Testis (tissue), 3 donors: ENCODE results near the gene MRPL50. TPM values are rescaled to one million over a fixed set of nuclear protein-coding genes. Genes with fewer than 3 reads are reported as not detected.

Experiments
- DNase-seq: peaks from one replicate; pipeline ENCODE4 v3.0.0-alpha.2; 2019
- H3K27ac ChIP-seq, 2 donors: fragments of 200-600 bp; sonication (generic); one replicate each; pipeline ENCODE4 v1.5.1; 2019
- H3K27me3 ChIP-seq: fragments of 200-600 bp; sonication (generic); one replicate; pipeline ENCODE4 v1.5.1; 2019
- H3K36me3 ChIP-seq: fragments of 200-600 bp; sonication (generic); one replicate; pipeline ENCODE4 v1.5.1; 2017; ENCODE audit warnings: low read depth; ENCODE audit errors: missing control alignments
- H3K4me1 ChIP-seq: fragments of 200-600 bp; sonication (generic); one replicate; pipeline ENCODE4 v1.5.1; 2019
- H3K4me3 ChIP-seq, 2 donors: fragments of 200-600 bp; sonication (generic); one replicate each; pipeline ENCODE4 v1.5.1; 2017 to 2019
- H3K9me3 ChIP-seq: fragments of 200-600 bp; sonication (generic); one replicate; pipeline ENCODE4 v1.5.1; 2017
- POLR2A ChIP-seq: fragments of 450-650 bp; IDR thresholded peaks from one replicate; pipeline ENCODE4 v1.6.1; 2017; ENCODE audit warnings: antibody characterized with exemption, mild to moderate bottlenecking, moderate library complexity
- WGBS, 2 donors: methylation state at CpG; one replicate each; pipeline ENCODE4 v1.1.5; 2018; 5-methylcytosine and 5-hydroxymethylcytosine counted together
- intact Hi-C: fragments of 100-400 bp; cut with DNase I; formaldehyde crosslinking; loops from one replicate; pipeline ENCODE4 v1.15.1; 2023; ENCODE audit warnings: low total_unique reads
- polyA plus RNA-seq: library from polyadenylated mRNA; stranded (reverse); fragments of 350-450 nt; fragmentation: Illumina TruSeq; extraction: RNeasy Lipid Tissue Mini Kit (QIAGEN cat#74804); gene quantifications from one replicate; pipeline ENCODE4 v1.2.3, GENCODE V29; 2014; ENCODE audit warnings: low read depth, low replicate concordance; ENCODE audit not compliant: insufficient read depth
- total RNA-seq, 2 donors: library from RNA; depleted of rRNA; stranded (reverse); fragments of >200 nt; gene quantifications; one replicate each; pipeline ENCODE4 v1.2.3, GENCODE V29; 2016
- TF ChIP-seq, protein P1 (sequence below), 3 experiments: fragments of 450-650 bp in 2 of 3; fragments of 200-600 bp in 1 of 3; sonication (generic) in 1 of 3; IDR thresholded peaks; one replicate each; pipeline ENCODE4 v1.5.1; 2016 to 2019; ENCODE audit warnings: antibody characterized with exemption in 3 of 3, mild to moderate bottlenecking in 2 of 3, moderate library complexity in 1 of 3

MRPL50 gene
- total and polyA plus RNA-seq, 3 donors from 2014 or later: 10.5 to 18.3 (median 15.4) TPM

DNA sequence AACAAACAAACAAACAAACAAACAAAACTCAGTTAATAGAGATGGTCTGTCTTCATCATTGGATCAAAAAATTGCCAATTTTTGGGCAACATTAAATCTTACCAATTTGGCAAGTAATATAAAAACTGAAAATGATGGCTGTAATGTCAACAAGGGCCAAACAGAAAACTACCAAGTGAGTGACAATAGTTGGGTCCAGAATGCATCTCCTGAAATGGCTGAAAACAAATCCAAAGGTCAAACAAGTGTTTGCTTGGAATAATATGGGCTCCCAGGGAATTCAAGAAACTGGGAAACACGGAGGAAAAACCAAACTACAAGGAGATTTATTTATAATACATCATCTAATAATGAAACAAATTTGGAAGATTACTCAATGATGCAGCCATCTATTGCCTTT, 38.7 kb downstream of the MRPL50 start:
- intact Hi-C loops: no loop called here

DNA sequence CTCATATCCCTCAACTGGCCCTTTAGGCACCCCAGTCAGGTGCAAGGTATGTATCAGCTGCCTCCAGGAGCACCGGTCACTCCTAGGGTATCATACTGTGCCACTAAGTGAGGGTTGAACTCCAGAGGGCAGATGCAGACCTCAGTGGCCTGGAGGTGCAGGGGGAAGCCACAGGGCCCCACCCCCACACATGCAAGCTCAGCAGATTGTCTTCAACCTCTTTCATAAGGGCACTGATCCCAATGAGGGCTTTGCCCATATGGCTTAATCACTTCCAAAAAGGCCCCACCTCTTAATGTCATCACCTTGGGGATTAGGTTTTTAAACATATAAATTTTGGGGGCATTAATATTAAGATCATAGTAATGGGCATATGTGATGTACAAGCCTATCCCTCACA, 41.8 kb downstream of the MRPL50 start:
- Histone ChIP-seq H3K36me3 (no peaks in the 10 kb centered on the region), H3K27me3 (no peaks in the 10 kb centered on the region), H3K4me1 (no peaks in the 10 kb centered on the region), H3K9me3 (no peaks in the 10 kb centered on the region), H3K4me3 (no peak overlapping the region), H3K27ac (no peak overlapping the region)
- intact Hi-C loops: no loop called here
- TF ChIP-seq, protein P1, sequence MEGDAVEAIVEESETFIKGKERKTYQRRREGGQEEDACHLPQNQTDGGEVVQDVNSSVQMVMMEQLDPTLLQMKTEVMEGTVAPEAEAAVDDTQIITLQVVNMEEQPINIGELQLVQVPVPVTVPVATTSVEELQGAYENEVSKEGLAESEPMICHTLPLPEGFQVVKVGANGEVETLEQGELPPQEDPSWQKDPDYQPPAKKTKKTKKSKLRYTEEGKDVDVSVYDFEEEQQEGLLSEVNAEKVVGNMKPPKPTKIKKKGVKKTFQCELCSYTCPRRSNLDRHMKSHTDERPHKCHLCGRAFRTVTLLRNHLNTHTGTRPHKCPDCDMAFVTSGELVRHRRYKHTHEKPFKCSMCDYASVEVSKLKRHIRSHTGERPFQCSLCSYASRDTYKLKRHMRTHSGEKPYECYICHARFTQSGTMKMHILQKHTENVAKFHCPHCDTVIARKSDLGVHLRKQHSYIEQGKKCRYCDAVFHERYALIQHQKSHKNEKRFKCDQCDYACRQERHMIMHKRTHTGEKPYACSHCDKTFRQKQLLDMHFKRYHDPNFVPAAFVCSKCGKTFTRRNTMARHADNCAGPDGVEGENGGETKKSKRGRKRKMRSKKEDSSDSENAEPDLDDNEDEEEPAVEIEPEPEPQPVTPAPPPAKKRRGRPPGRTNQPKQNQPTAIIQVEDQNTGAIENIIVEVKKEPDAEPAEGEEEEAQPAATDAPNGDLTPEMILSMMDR (IDR thresholded peaks at IDR 0.05): no peak
- TF ChIP-seq POLR2A: no peak
- 33 to 56% methylated on average over 1 of the region's 1 CpG for WGBS, 2 donors
- no peak for DNase-seq

More for the DNA sequence above, 38.7 kb downstream of the MRPL50 start:
- Histone ChIP-seq H3K4me1 (no peaks in the 10 kb centered on the region), H3K4me3 (no peak overlapping the region), H3K9me3 (no peaks in the 10 kb centered on the region), H3K27me3 (no peaks in the 10 kb centered on the region), H3K36me3 (no peaks in the 10 kb centered on the region), H3K27ac (no peak overlapping the region)
- TF ChIP-seq, protein P1 (IDR thresholded peaks at IDR 0.05): no peak
- no peak for TF ChIP-seq POLR2A
- no peak for DNase-seq
- 73 to 77% methylated on average over 1 of the region's 1 CpG for WGBS, 2 donors

DNA sequence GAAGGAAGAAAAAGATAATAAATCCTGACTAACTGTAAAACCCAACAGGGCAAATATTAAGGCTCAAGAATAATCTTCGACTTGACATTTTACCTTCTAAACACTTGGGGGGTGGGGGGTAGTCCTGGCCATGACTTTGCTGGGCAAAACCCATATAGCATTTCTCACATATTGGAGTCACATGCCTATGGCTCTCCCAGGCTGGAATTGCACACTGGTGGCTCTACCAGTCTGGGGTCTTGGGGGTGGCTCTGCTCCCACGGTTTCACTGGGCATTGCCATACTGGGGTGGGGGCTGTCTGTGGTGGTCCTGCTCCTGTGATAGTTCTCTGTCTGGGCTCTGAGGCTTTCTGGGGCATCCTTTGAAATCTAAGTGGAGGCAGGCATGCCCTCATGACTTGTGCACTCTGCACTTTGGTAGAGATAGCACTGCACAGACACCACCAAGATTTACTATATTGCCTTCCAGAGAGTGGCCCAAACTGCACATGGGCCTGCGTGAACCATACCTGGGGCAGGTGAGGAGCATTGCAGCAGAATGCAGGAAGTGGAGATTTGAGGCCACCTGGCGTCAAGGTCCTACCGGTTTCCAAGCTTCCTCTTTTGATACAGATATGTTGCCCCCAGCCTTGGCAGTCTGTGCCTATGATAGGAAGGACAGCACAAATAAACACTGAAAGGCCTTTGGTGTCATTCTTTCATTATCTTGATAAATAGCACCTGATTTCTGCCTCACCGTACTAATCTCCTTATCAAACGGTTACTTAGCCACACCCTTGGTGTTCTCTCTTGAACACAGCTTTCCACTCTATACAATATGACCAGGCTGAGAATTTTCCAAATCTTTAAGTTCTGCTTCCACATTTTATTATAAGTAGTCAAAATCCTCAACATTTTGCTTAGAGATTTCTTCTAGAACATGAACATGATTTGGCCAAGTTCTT, 43.4 kb downstream of the MRPL50 start:
- Histone ChIP-seq H3K4me1 (no peaks in the 10 kb centered on the region), H3K27me3 (no peaks in the 10 kb centered on the region), H3K9me3 (no peaks in the 10 kb centered on the region), H3K4me3 (no peak overlapping the region), H3K27ac (no peak overlapping the region), H3K36me3 (no peaks in the 10 kb centered on the region)
- WGBS, 2 donors: 80 to 84% methylated on average over 7 of the region's 7 CpGs
- no peak for DNase-seq
- intact Hi-C loops: no loop called here
- TF ChIP-seq, protein P1 (IDR thresholded peaks at IDR 0.05): no peak
- TF ChIP-seq POLR2A: no peak

DNA sequence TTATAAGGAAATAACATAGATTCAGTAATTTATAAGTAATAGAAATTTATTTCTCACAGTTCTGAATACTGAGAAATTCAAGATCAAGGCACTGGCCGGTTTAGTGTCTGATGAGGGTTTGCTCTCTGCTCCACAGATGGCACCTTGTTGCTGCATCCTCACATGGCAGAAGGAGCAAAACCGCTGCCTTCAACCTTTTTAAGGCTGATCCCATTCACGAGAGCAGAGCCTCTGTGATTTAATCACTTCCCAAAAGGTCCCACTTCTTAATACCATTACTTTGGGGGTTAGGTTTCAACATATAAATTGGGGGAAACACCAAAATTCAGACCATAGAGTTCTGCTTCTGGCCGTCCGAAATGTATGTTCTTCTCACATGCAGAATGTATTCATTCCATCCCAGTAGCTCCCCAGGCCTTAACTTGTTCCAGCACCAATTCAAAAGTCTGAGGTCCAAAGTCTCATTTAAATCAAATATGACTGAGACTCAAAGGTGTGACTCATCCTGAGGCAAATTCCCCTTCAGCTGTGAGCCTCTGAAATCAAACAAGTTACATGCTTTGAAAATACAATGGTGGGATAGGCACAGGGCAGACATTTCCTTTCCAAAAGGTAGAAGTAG, 44.2 kb downstream of the MRPL50 start:
- intact Hi-C loops: no loop called here
- Histone ChIP-seq H3K9me3 (no peaks in the 10 kb centered on the region), H3K4me3 (no peak overlapping the region), H3K27ac (no peak overlapping the region), H3K27me3 (no peaks in the 10 kb centered on the region), H3K36me3 (no peaks in the 10 kb centered on the region), H3K4me1 (no peaks in the 10 kb centered on the region)
- no peak for DNase-seq
- TF ChIP-seq POLR2A: no peak
- TF ChIP-seq, protein P1 (IDR thresholded peaks at IDR 0.05): no peak
- 79 to 80% methylated on average over 5 of the region's 5 CpGs for WGBS, 2 donors
